ENCODE measurements around the gene KIAA1328. TPM values are rescaled to one million over a fixed set of nuclear protein-coding genes. Genes with fewer than 3 reads are reported as not detected.

The KIAA1328 gene
- total RNA-seq, 1 donor from 2014 or later: 11.5 TPM

DNA sequence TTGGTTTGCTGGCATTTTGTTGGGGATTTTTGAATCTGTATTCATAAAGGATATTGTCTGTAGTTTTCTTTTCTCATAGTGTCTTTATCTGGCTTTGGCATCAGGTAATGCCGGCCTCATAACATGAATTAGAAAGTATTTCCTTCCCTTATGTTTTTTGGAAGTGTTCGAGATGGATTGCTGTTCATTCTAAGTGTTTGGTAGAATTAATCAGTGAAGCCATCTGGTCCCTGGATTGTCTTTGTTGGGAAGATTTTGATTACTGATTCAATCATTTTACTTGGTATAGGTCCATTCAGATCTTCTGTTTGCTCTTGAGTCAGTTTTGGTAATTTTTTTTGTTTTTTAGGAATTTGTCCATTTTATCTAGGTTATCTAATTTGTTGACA is 22.3 kb downstream of the KIAA1328 start:
- no peak overlapping the region for H3K4me2 ChIP-seq
- H2AFZ ChIP-seq (replicated peaks): no peak overlapping the region
- Mint-ChIP-seq H3K9me3 (peaks cover 11% of the 10 kb centered on the region), H3K36me3 (peaks cover 18% of the 10 kb centered on the region), H3K4me3 (no peak overlapping the region), H3K27me3 (ENCODE audit: insufficient read depth, low read depth) (no peaks in the 10 kb centered on the region), H3K4me1 (no peaks in the 10 kb centered on the region), H3K27ac (no peak overlapping the region)
- no peaks in the 10 kb centered on the region for H3K4me1 ChIP-seq
- no peaks in the 10 kb centered on the region for H4K20me1 ChIP-seq (ENCODE audit: low read depth)
- no peak overlapping the region for H3K4me3 ChIP-seq
- H3K79me2 ChIP-seq (ENCODE audit: low read depth): no peaks in the 10 kb centered on the region
- H3K27me3 ChIP-seq: no peaks in the 10 kb centered on the region
- no peak for DNase-seq (ENCODE audit: low spot score)
- TF ChIP-seq EZH2 (IDR thresholded peaks at IDR 0.05) (no peak), EZH2phosphoT487 (IDR thresholded peaks at IDR 0.05) (no peak)
- no peaks in the 10 kb centered on the region for H3K36me3 ChIP-seq
- no peaks in the 10 kb centered on the region for H3F3A ChIP-seq (ENCODE audit: low read depth)
- H3K27ac ChIP-seq: no peak overlapping the region
- no peak overlapping the region for H3K9ac ChIP-seq
- no peaks in the 10 kb centered on the region for H3K9me3 ChIP-seq (ENCODE audit: low read depth)

DNA sequence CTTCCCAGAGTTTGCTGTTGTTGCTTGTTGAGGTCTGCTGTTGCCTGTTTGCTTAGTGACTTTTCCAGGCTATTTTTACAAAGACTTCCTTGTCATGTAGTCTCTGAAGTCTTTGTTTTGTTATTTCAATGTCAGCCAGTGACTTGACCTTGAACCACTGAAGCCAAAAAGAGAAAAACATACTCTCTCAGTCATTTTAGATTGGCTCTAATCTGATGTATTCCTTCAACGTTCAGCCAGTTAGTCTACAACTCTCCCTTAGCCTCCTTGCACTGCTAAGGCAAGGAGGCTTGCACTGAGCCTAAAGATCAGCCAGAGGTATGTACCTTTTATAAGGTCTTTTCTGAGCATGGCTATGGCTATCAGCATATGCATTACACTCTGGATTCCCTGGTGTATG is 27.9 kb downstream of the KIAA1328 start:
- Histone ChIP-seq H3K79me2 (ENCODE audit: low read depth) (no peaks in the 10 kb centered on the region), H3F3A (ENCODE audit: low read depth) (no peaks in the 10 kb centered on the region), H3K27ac (no peak overlapping the region), H3K36me3 (no peaks in the 10 kb centered on the region), H4K20me1 (ENCODE audit: low read depth) (no peaks in the 10 kb centered on the region), H3K27me3 (no peaks in the 10 kb centered on the region), H2AFZ (replicated peaks) (no peak overlapping the region), H3K4me3 (no peak overlapping the region), H3K9me3 (ENCODE audit: low read depth) (no peaks in the 10 kb centered on the region), H3K4me1 (no peaks in the 10 kb centered on the region), H3K9ac (no peak overlapping the region), H3K4me2 (no peak overlapping the region)
- H3K4me3 Mint-ChIP-seq: no peak overlapping the region
- H3K36me3 Mint-ChIP-seq: peaks cover 8% of the 10 kb centered on the region
- TF ChIP-seq, protein P1, sequence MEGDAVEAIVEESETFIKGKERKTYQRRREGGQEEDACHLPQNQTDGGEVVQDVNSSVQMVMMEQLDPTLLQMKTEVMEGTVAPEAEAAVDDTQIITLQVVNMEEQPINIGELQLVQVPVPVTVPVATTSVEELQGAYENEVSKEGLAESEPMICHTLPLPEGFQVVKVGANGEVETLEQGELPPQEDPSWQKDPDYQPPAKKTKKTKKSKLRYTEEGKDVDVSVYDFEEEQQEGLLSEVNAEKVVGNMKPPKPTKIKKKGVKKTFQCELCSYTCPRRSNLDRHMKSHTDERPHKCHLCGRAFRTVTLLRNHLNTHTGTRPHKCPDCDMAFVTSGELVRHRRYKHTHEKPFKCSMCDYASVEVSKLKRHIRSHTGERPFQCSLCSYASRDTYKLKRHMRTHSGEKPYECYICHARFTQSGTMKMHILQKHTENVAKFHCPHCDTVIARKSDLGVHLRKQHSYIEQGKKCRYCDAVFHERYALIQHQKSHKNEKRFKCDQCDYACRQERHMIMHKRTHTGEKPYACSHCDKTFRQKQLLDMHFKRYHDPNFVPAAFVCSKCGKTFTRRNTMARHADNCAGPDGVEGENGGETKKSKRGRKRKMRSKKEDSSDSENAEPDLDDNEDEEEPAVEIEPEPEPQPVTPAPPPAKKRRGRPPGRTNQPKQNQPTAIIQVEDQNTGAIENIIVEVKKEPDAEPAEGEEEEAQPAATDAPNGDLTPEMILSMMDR (IDR thresholded peaks at IDR 0.05): no peak
- TF ChIP-seq EZH2 (IDR thresholded peaks at IDR 0.05) (no peak), EZH2phosphoT487 (IDR thresholded peaks at IDR 0.05) (no peak)
- no peak overlapping the region for H3K27ac Mint-ChIP-seq
- no peaks in the 10 kb centered on the region for H3K4me1 Mint-ChIP-seq
- no peak for DNase-seq (ENCODE audit: low spot score)
- no peaks in the 10 kb centered on the region for H3K27me3 Mint-ChIP-seq (ENCODE audit: insufficient read depth, low read depth)
- peaks cover 10% of the 10 kb centered on the region for H3K9me3 Mint-ChIP-seq

DNA sequence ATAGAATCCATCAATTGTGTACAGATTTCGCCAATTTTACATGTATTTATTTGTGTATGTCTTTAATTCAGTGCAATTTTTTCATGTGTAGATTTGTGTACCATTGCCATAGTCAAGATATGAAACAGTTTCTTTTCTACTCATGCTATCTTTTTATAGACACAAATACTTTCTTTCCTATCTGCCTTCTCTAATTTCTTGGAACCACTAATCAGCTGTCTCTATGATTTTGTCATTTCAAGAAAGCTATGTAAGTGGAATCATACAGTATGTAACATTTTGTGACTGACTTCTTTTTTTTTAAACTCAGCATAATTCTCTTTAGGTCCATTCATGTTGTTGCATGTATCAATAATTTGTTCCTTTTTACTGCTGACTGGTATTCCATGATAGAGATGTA is 33.3 kb downstream of the KIAA1328 start:
- H3K36me3 Mint-ChIP-seq: no peaks in the 10 kb centered on the region
- TF ChIP-seq, protein P1 (IDR thresholded peaks at IDR 0.05): no peak
- no peak for TF ChIP-seq EZH2phosphoT487 (IDR thresholded peaks at IDR 0.05)
- no peak for TF ChIP-seq EZH2 (IDR thresholded peaks at IDR 0.05)
- no peak overlapping the region for H2AFZ ChIP-seq (replicated peaks)

DNA sequence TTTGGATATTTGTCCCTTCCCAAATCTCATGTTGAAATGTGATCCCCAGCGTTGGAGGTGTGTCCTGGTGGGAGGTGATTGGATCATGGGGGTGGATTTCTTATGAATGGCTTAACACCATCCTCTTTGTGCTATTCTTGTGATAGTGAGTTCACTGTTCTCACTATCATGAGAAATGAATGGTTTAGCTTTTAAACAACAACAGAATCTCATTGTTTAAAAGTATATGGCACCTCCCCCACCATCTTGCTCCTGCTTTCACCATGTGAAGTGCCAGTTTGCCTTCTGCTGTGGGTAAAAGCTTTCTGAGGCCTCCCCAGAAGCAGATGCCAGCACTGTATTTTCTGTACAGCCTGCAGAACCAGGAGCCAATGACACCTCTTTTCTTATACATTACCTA is 38.1 kb downstream of the KIAA1328 start:
- Histone ChIP-seq H3K27ac (no peak overlapping the region), H3K79me2 (ENCODE audit: low read depth) (no peaks in the 10 kb centered on the region), H3F3A (ENCODE audit: low read depth) (no peaks in the 10 kb centered on the region), H3K9ac (no peak overlapping the region), H3K9me3 (ENCODE audit: low read depth) (no peaks in the 10 kb centered on the region), H3K27me3 (no peaks in the 10 kb centered on the region), H3K36me3 (no peaks in the 10 kb centered on the region), H4K20me1 (ENCODE audit: low read depth) (no peaks in the 10 kb centered on the region), H3K4me2 (no peak overlapping the region), H2AFZ (replicated peaks) (no peak overlapping the region), H3K4me1 (no peaks in the 10 kb centered on the region), H3K4me3 (no peak overlapping the region)
- Mint-ChIP-seq H3K36me3 (peaks cover 3% of the 10 kb centered on the region), H3K27me3 (ENCODE audit: insufficient read depth, low read depth) (no peaks in the 10 kb centered on the region), H3K9me3 (no peaks in the 10 kb centered on the region), H3K27ac (no peak overlapping the region), H3K4me1 (peaks cover 6% of the 10 kb centered on the region), H3K4me3 (no peak overlapping the region)
- TF ChIP-seq EZH2 (IDR thresholded peaks at IDR 0.05): no peak
- TF ChIP-seq, protein P1 (IDR thresholded peaks at IDR 0.05): no peak
- no peak for TF ChIP-seq EZH2phosphoT487 (IDR thresholded peaks at IDR 0.05)
- no peak for DNase-seq (ENCODE audit: low spot score)

More for the DNA sequence above, 33.3 kb downstream of the KIAA1328 start:
- H3K4me3 Mint-ChIP-seq: no peak overlapping the region
- no peak overlapping the region for H3K27ac Mint-ChIP-seq
- Histone ChIP-seq H3K4me3 (no peak overlapping the region), H3K27me3 (no peaks in the 10 kb centered on the region), H3K27ac (no peak overlapping the region), H3K9ac (no peak overlapping the region), H3K36me3 (no peaks in the 10 kb centered on the region), H3K9me3 (ENCODE audit: low read depth) (no peaks in the 10 kb centered on the region), H3K4me2 (no peak overlapping the region), H4K20me1 (ENCODE audit: low read depth) (no peaks in the 10 kb centered on the region), H3K79me2 (ENCODE audit: low read depth) (no peaks in the 10 kb centered on the region), H3K4me1 (no peaks in the 10 kb centered on the region), H3F3A (ENCODE audit: low read depth) (no peaks in the 10 kb centered on the region)
- H3K9me3 Mint-ChIP-seq: no peaks in the 10 kb centered on the region
- DNase-seq (ENCODE audit: low spot score): no peak
- no peaks in the 10 kb centered on the region for H3K4me1 Mint-ChIP-seq
- H3K27me3 Mint-ChIP-seq (ENCODE audit: insufficient read depth, low read depth): no peaks in the 10 kb centered on the region

All from neural progenitor cell (in vitro differentiated cells).